ENCODE results near the gene TEX51. TPM values are rescaled to one million over a fixed set of nuclear protein-coding genes. Genes with fewer than 3 reads are reported as not detected.

Gene TEX51
- total and polyA plus RNA-seq, 2 of the 4 experiments (the other 2 are of a cell fraction) = not detected

DNA sequence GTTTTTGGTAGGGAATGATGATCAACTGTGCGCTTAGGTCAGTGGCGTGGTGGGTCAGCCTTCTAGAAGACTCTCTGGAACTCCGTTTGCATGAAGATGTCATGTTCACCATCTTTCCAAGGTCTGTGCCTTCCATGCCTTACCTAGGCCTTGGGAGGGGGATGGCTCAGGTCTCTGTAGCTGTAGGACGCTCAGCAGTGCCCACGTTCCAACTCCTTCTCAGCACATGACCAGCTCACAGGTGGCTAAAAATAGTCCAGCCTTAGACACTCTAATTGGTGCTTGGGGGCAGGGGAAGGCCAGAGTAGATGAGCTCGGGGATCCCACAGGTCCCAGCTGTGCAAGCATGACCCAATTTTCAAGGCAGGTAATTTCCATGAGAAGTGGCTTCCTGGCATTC, 42.3 kb upstream of the TEX51 start:
- Histone ChIP-seq H2AFZ (replicated peaks; ENCODE audit: low read length, poor library complexity) (no peak overlapping the region), H3K18ac (ENCODE audit: low read depth, low read length) (no peak overlapping the region), H2BK15ac (ENCODE audit: low read depth, low read length) (no peak overlapping the region), H3K9me3 (ENCODE audit: control insufficient read depth, insufficient read depth, low read length) (no peaks in the 10 kb centered on the region), H3K79me1 (ENCODE audit: low read depth in 1 of 2, low read length in 2 of 2) (no peaks in the 10 kb centered on the region), H3K36me3 (ENCODE audit: control insufficient read depth, insufficient read depth, low read length) (no peaks in the 10 kb centered on the region), H4K20me1 (ENCODE audit: insufficient read depth, low read length) (no peaks in the 10 kb centered on the region), H3K4ac (ENCODE audit: low read depth, low read length) (no peak overlapping the region), H3K4me2 (ENCODE audit: low read depth, low read length) (no peak overlapping the region), H3K14ac (replicated peaks; ENCODE audit: low read depth, low read length) (no peak overlapping the region), H3K4me1 (ENCODE audit: control insufficient read depth, insufficient read depth, low read length) (no peaks in the 10 kb centered on the region), H2BK20ac (ENCODE audit: low read depth, low read length) (no peak overlapping the region), H4K5ac (ENCODE audit: low read depth, low read length) (no peak overlapping the region), H3K9me1 (ENCODE audit: insufficient read depth, low read length) (no peaks in the 10 kb centered on the region), H4K91ac (ENCODE audit: insufficient read depth, low read depth, low read length) (no peak overlapping the region), H3K4me3 (ENCODE audit: insufficient read depth, low read depth, low read length) (no peak overlapping the region), H3K27me3 (ENCODE audit: control insufficient read depth, insufficient read depth, low read length) (peaks cover 2% of the 10 kb centered on the region; the same call in 1 of the 2 replicates), H3K27ac (ENCODE audit: insufficient read depth, low read length) (no peak overlapping the region), H3K23ac (ENCODE audit: low read depth, low read length) (no peak overlapping the region), H4K8ac (ENCODE audit: low read depth in 2 of 2, low read length in 2 of 2) (no peak overlapping the region), H3K56ac (ENCODE audit: extremely low read depth, insufficient read depth, low read length) (no peak overlapping the region), H2BK120ac (ENCODE audit: low read depth, low read length) (no peak overlapping the region), H2AK9ac (replicated peaks; ENCODE audit: low read depth, low read length, poor library complexity) (no peak overlapping the region), H2BK5ac (ENCODE audit: low read depth, low read length, poor library complexity, severe bottlenecking) (no peak overlapping the region), H2AK5ac (ENCODE audit: low read depth, low read length) (no peak overlapping the region), H3K9ac (ENCODE audit: low read depth, low read length) (no peak overlapping the region)
- intact Hi-C loops (cut with micrococcal nuclease) (no loop called here), dilution Hi-C loops (cut with HindIII; ENCODE audit: low sequenced_read_pairs, unreplicated experiment) (no loop called here), in situ Hi-C loops (cut with MboI; ENCODE audit: low sequenced_read_pairs) (no loop called here)
- WGBS, 2 experiments (ENCODE audit: extremely low coverage in 2 of 2, insufficient read length in 1 of 2) = no CpG with 5 or more reads among the region's 6 CpGs
- no peak for DNase-seq
- no TSS peak for BruUV-seq (replicated peaks)
- ChIA-PET CTCF (no interaction called here), POLR2A (ENCODE audit: unreplicated experiment) (no interaction called here)
- no peak for ATAC-seq (ENCODE audit: low read depth)
- TF ChIP-seq BHLHE40 (IDR thresholded peaks at IDR 0.05; ENCODE audit: low read depth, low read length) (no peak), CEBPB (IDR thresholded peaks at IDR 0.05; ENCODE audit: low read depth, low read length) (no peak), RCOR1 (IDR thresholded peaks at IDR 0.05; ENCODE audit: insufficient replicate concordance, low read length) (no peak), POLR2A (IDR thresholded peaks at IDR 0.05; ENCODE audit: low read depth, low read length) (no peak), NFE2L2 (IDR thresholded peaks at IDR 0.05; ENCODE audit: low read depth, low read length) (no peak), RFX5 (IDR thresholded peaks at IDR 0.05; ENCODE audit: low read depth, low read length) (no peak), RAD21 (IDR thresholded peaks at IDR 0.05; ENCODE audit: low read length) (no peak), MAFK (IDR thresholded peaks at IDR 0.05; ENCODE audit: low read depth, low read length) (no peak), FOS (IDR thresholded peaks at IDR 0.05; ENCODE audit: low read depth, low read length) (no peak), MXI1 (IDR thresholded peaks at IDR 0.05; ENCODE audit: borderline replicate concordance, low read depth, low read length) (no peak), CHD1 (IDR thresholded peaks at IDR 0.05; ENCODE audit: low read depth, low read length) (no peak), MAZ (IDR thresholded peaks at IDR 0.05; ENCODE audit: borderline replicate concordance, low read depth, low read length) (no peak), SMC3 (IDR thresholded peaks at IDR 0.05; ENCODE audit: low read depth, low read length) (no peak)
- TF ChIP-seq, protein P1, sequence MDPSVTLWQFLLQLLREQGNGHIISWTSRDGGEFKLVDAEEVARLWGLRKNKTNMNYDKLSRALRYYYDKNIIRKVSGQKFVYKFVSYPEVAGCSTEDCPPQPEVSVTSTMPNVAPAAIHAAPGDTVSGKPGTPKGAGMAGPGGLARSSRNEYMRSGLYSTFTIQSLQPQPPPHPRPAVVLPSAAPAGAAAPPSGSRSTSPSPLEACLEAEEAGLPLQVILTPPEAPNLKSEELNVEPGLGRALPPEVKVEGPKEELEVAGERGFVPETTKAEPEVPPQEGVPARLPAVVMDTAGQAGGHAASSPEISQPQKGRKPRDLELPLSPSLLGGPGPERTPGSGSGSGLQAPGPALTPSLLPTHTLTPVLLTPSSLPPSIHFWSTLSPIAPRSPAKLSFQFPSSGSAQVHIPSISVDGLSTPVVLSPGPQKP (IDR thresholded peaks at IDR 0.05; ENCODE audit: borderline replicate concordance, low read depth, low read length) = no peak
- TF ChIP-seq, protein P2, sequence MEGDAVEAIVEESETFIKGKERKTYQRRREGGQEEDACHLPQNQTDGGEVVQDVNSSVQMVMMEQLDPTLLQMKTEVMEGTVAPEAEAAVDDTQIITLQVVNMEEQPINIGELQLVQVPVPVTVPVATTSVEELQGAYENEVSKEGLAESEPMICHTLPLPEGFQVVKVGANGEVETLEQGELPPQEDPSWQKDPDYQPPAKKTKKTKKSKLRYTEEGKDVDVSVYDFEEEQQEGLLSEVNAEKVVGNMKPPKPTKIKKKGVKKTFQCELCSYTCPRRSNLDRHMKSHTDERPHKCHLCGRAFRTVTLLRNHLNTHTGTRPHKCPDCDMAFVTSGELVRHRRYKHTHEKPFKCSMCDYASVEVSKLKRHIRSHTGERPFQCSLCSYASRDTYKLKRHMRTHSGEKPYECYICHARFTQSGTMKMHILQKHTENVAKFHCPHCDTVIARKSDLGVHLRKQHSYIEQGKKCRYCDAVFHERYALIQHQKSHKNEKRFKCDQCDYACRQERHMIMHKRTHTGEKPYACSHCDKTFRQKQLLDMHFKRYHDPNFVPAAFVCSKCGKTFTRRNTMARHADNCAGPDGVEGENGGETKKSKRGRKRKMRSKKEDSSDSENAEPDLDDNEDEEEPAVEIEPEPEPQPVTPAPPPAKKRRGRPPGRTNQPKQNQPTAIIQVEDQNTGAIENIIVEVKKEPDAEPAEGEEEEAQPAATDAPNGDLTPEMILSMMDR (conservative IDR thresholded peaks at IDR 0.05; ENCODE audit: low read depth, low read length) = no peak
- TF ChIP-seq, protein P3, sequence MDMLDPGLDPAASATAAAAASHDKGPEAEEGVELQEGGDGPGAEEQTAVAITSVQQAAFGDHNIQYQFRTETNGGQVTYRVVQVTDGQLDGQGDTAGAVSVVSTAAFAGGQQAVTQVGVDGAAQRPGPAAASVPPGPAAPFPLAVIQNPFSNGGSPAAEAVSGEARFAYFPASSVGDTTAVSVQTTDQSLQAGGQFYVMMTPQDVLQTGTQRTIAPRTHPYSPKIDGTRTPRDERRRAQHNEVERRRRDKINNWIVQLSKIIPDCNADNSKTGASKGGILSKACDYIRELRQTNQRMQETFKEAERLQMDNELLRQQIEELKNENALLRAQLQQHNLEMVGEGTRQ (IDR thresholded peaks at IDR 0.05; ENCODE audit: low read depth, low read length) = no peak

All from IMR-90 (cell line).